NCI-H128 (cell line): Measurements from ENCODE around the gene RXRA.

Experiments
- DNase-seq: peaks from one replicate; lab custom pipeline; 2025; ENCODE audit not compliant: unreplicated experiment; lab: John Stamatoyannopoulos, UW

Gene RXRA

GRCh38 chr9:134322781-134323241 is 3.4 kb upstream of the RXRA start:
- DNase-seq, result no peak

GRCh38 chr9:134323741-134324358 is 2.4 kb upstream of the RXRA start:
- no peak for DNase-seq

- DNase-seq, result no peak
Observed at GRCh38 chr9:134324359-134325095, 1.7 kb upstream of the RXRA start.

- no peak for DNase-seq
Observed at GRCh38 chr9:134325096-134325812, 1.0 kb upstream of the RXRA start.

GRCh38 chr9:134326724-134327601 is 708 bp downstream of the RXRA start:
- DNase-seq, result no peak

GRCh38 chr9:134327671-134328231 is 1.5 kb downstream of the RXRA start:
- no peak for DNase-seq

- no peak for DNase-seq
Observed at GRCh38 chr9:134328341-134328840, 2.1 kb downstream of the RXRA start.

GRCh38 chr9:134328841-134329575 is 2.8 kb downstream of the RXRA start:
- DNase-seq, result no peak

- DNase-seq, result no peak
Observed at GRCh38 chr9:134329576-134329855, 3.3 kb downstream of the RXRA start.

- no peak for DNase-seq
Observed at GRCh38 chr9:134329886-134330285, 3.6 kb downstream of the RXRA start.

- DNase-seq, result no peak
Observed at GRCh38 chr9:134330590-134330989, 4.3 kb downstream of the RXRA start.

GRCh38 chr9:134331186-134332025 is 5.2 kb downstream of the RXRA start:
- no peak for DNase-seq

- DNase-seq, result no peak
Observed at GRCh38 chr9:134332266-134332665, 6.0 kb downstream of the RXRA start.

GRCh38 chr9:134332841-134333233 is 6.6 kb downstream of the RXRA start:
- DNase-seq, result no peak

- no peak for DNase-seq
Observed at GRCh38 chr9:134333234-134333873, 7.1 kb downstream of the RXRA start.

- no peak for DNase-seq
Observed at GRCh38 chr9:134333874-134334581, 7.8 kb downstream of the RXRA start.

- DNase-seq, result no peak
Observed at GRCh38 chr9:134335061-134335460, 8.8 kb downstream of the RXRA start.
